ENCODE results near the gene GLRX. TPM values are rescaled to one million over a fixed set of nuclear protein-coding genes. Genes with fewer than 3 reads are reported as not detected.
"Not testable (repeated sequence)": the region's sequence is repeated elsewhere in the genome, so short reads cannot be mapped to it uniquely, and the experiment has no call there.

Gene GLRX, protein sequence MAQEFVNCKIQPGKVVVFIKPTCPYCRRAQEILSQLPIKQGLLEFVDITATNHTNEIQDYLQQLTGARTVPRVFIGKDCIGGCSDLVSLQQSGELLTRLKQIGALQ
- 119 and 152 TPM in 2 replicates for total RNA-seq (2012; rRNA removed)

DNA sequence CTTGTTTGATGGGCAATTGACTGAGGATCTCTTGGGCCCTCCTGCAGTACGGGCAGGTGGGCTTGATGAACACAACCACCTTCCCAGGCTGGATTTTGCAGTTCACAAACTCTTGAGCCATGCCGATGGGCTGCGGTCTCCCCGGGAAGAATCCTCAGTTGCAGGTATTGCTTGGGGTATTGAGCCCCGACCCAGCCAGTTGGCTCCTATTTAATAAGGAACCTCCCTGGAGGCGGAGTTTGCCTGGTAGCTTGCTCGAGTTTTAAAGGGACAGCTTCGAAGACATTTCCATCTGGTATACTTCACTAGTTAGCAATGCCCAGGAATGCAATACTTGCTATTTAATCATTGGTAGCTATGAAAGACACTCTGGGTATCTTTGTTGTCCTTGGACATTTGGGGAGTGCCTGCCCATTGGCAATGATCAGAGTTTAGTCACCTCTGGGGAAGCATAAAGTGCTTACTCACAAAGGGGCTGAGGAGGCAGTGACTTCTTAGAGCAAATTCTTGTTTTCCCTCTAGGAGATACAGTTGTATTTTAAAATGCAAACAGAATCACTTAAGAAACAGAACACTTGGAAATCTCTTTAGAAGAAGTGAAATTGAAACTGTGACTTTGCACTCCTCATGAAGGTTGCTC is at the start of gene GLRX:
Gene GLRX (minus strand): TSS at position 185 of the 640 bp plus-strand sequence. CDS start 64 bp downstream, at position 121.
- H3K4me3 ChIP-seq (ENCODE audit: low read length), result peak within 1 kb of the TSS; percentile 92
- H3K4me1 ChIP-seq (ENCODE audit: control insufficient read depth, insufficient read depth, low read length), result peaks cover 42% of the 10 kb centered on the region
- H3K27me3 ChIP-seq (ENCODE audit: control insufficient read depth, insufficient read depth, low read length), result no peaks in the 10 kb centered on the region
- peak within 1 kb of the TSS; percentile 90 for H3K9ac ChIP-seq (ENCODE audit: low read depth, low read length)
- H3K4me2 ChIP-seq (ENCODE audit: low read length), result peak within 1 kb of the TSS; percentile 97
- peaks cover 12% of the 10 kb centered on the region for H3K36me3 ChIP-seq (ENCODE audit: insufficient read depth, low read length)
- H3K9me3 ChIP-seq (replicated peaks; ENCODE audit: low read length), result no peaks in the 10 kb centered on the region

DNA sequence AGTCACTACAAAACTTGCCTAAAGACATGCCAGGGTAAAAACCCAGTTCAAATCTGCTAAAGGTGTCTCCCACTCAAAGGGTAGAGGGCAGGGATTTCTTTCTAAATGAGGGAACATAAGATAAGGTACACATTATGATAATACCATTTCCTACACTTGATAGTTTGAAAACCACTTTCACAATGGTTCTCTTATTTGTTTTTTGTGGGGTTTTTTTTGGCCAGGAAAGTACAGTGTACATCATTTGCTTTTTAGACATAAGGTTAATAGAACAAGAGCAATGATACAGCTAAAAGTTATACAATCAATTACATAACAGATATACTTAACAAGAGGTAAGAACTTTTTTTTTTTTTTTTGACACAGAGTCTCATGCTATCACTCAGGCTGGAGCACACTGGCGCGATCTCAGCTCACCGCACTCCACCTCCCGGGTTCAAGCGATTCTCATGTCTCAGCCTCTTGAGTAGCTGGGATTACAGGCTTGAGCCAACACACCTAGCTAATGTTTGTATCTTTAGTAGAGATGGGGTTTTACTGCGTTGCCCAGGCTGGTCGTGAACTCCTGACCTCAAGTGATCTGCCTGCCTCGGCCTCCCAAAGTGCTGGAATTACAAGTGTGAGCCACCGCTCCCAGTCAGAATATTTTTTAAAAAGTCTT is 48.8 kb upstream of the GLRX start:
- no peaks in the 10 kb centered on the region for H3K9me3 ChIP-seq (replicated peaks; ENCODE audit: low read length)
- H3K4me3 ChIP-seq (ENCODE audit: low read length), result no peak overlapping the region
- no peaks in the 10 kb centered on the region for H3K36me3 ChIP-seq (ENCODE audit: insufficient read depth, low read length)
- no peak overlapping the region for H3K9ac ChIP-seq (ENCODE audit: low read depth, low read length)
- no peaks in the 10 kb centered on the region for H3K27me3 ChIP-seq (ENCODE audit: control insufficient read depth, insufficient read depth, low read length)
- no peak overlapping the region for H3K4me2 ChIP-seq (ENCODE audit: low read length)
- peaks cover 31% of the 10 kb centered on the region for H3K4me1 ChIP-seq (ENCODE audit: control insufficient read depth, insufficient read depth, low read length)

DNA sequence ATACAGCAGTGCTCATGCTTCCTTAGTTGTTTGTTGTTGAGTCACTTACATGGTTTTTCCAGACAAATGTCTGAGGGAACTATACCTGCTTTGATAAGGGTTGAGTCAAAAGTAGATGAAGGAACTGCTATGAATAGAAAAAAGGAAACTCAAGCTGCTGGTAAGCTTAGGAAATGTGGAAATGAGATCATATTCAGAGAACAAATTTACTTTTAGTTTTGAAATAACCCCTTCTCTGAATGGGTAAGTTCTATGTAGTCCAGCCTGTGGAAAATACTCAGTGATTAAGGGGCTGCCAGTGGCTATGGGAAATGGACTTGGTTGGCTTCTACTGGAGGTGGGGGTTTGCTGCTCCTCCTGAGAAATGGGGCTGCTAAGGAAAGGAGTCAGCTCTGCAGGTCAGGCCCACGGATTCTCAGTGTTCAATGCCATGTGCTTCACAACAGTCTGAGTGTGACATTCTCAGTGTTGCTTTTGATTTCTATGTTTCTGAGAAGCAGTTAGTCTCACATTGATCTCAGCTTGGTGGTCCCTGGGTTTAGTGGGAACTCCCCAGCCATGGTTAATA is 47.7 kb upstream of the GLRX start:
- H3K9me3 ChIP-seq (replicated peaks; ENCODE audit: low read length), result no peaks in the 10 kb centered on the region
- H3K4me1 ChIP-seq (ENCODE audit: control insufficient read depth, insufficient read depth, low read length), result peaks cover 37% of the 10 kb centered on the region
- H3K4me2 ChIP-seq (ENCODE audit: low read length), result peak overlapping the region; percentile 15
- H3K9ac ChIP-seq (ENCODE audit: low read depth, low read length), result peak overlapping the region; percentile 26
- H3K4me3 ChIP-seq (ENCODE audit: low read length), result no peak overlapping the region
- H3K27me3 ChIP-seq (ENCODE audit: control insufficient read depth, insufficient read depth, low read length), result no peaks in the 10 kb centered on the region
- H3K36me3 ChIP-seq (ENCODE audit: insufficient read depth, low read length), result no peaks in the 10 kb centered on the region

GRCh38 chr5:95869173-95869855 is 46.8 kb upstream of the GLRX start:
- H3K27me3 ChIP-seq (ENCODE audit: control insufficient read depth, insufficient read depth, low read length); H3K9me3 ChIP-seq (replicated peaks; ENCODE audit: low read length); H3K9ac ChIP-seq (ENCODE audit: low read depth, low read length); H3K4me3 ChIP-seq (ENCODE audit: low read length); H3K4me2 ChIP-seq (ENCODE audit: low read length); H3K36me3 ChIP-seq (ENCODE audit: insufficient read depth, low read length): not testable (repeated sequence)
- peaks cover 46% of the 10 kb centered on the region for H3K4me1 ChIP-seq (ENCODE audit: control insufficient read depth, insufficient read depth, low read length)

- Histone ChIP-seq H3K9ac (ENCODE audit: low read depth, low read length) (no peak overlapping the region), H3K9me3 (replicated peaks; ENCODE audit: low read length) (no peaks in the 10 kb centered on the region), H3K4me2 (ENCODE audit: low read length) (no peak overlapping the region), H3K36me3 (ENCODE audit: insufficient read depth, low read length) (no peaks in the 10 kb centered on the region), H3K4me3 (ENCODE audit: low read length) (no peak overlapping the region), H3K4me1 (ENCODE audit: control insufficient read depth, insufficient read depth, low read length) (peaks cover 56% of the 10 kb centered on the region), H3K27me3 (ENCODE audit: control insufficient read depth, insufficient read depth, low read length) (no peaks in the 10 kb centered on the region)
Measured at GRCh38 chr5:95868136-95868535, 45.6 kb upstream of the GLRX start.

GRCh38 chr5:95866435-95867040 is 44.0 kb upstream of the GLRX start:
- no peaks in the 10 kb centered on the region for H3K27me3 ChIP-seq (ENCODE audit: control insufficient read depth, insufficient read depth, low read length)
- H3K4me2 ChIP-seq (ENCODE audit: low read length), result no peak overlapping the region
- no peak overlapping the region for H3K4me3 ChIP-seq (ENCODE audit: low read length)
- H3K4me1 ChIP-seq (ENCODE audit: control insufficient read depth, insufficient read depth, low read length), result peaks cover 72% of the 10 kb centered on the region
- H3K9ac ChIP-seq (ENCODE audit: low read depth, low read length), result peak overlapping the region; percentile 22
- no peaks in the 10 kb centered on the region for H3K36me3 ChIP-seq (ENCODE audit: insufficient read depth, low read length)
- H3K9me3 ChIP-seq (replicated peaks; ENCODE audit: low read length), result no peaks in the 10 kb centered on the region

- Histone ChIP-seq H3K36me3 (ENCODE audit: insufficient read depth, low read length) (no peaks in the 10 kb centered on the region), H3K4me2 (ENCODE audit: low read length) (no peak overlapping the region), H3K27me3 (ENCODE audit: control insufficient read depth, insufficient read depth, low read length) (no peaks in the 10 kb centered on the region), H3K4me1 (ENCODE audit: control insufficient read depth, insufficient read depth, low read length) (peaks cover 70% of the 10 kb centered on the region), H3K9ac (ENCODE audit: low read depth, low read length) (peak overlapping the region; percentile 7), H3K4me3 (ENCODE audit: low read length) (no peak overlapping the region), H3K9me3 (replicated peaks; ENCODE audit: low read length) (no peaks in the 10 kb centered on the region)
Measured at GRCh38 chr5:95864944-95865504, 42.5 kb upstream of the GLRX start.

- peak overlapping the region; percentile 7 for H3K9ac ChIP-seq (ENCODE audit: low read depth, low read length)
- no peak overlapping the region for H3K4me2 ChIP-seq (ENCODE audit: low read length)
- peaks cover 70% of the 10 kb centered on the region for H3K4me1 ChIP-seq (ENCODE audit: control insufficient read depth, insufficient read depth, low read length)
- no peaks in the 10 kb centered on the region for H3K9me3 ChIP-seq (replicated peaks; ENCODE audit: low read length)
- no peaks in the 10 kb centered on the region for H3K36me3 ChIP-seq (ENCODE audit: insufficient read depth, low read length)
- no peaks in the 10 kb centered on the region for H3K27me3 ChIP-seq (ENCODE audit: control insufficient read depth, insufficient read depth, low read length)
- no peak overlapping the region for H3K4me3 ChIP-seq (ENCODE audit: low read length)
Measured at GRCh38 chr5:95864456-95864855, 41.9 kb upstream of the GLRX start.

- no peaks in the 10 kb centered on the region for H3K27me3 ChIP-seq (ENCODE audit: control insufficient read depth, insufficient read depth, low read length)
- peak overlapping the region; percentile 0 for H3K4me3 ChIP-seq (ENCODE audit: low read length)
- H3K4me1 ChIP-seq (ENCODE audit: control insufficient read depth, insufficient read depth, low read length), result peaks cover 73% of the 10 kb centered on the region
- H3K9ac ChIP-seq (ENCODE audit: low read depth, low read length), result peak overlapping the region; percentile 80
- no peaks in the 10 kb centered on the region for H3K36me3 ChIP-seq (ENCODE audit: insufficient read depth, low read length)
- H3K9me3 ChIP-seq (replicated peaks; ENCODE audit: low read length), result no peaks in the 10 kb centered on the region
- peak overlapping the region; percentile 51 for H3K4me2 ChIP-seq (ENCODE audit: low read length)
Measured at GRCh38 chr5:95863383-95863757, 40.8 kb upstream of the GLRX start.

DNA sequence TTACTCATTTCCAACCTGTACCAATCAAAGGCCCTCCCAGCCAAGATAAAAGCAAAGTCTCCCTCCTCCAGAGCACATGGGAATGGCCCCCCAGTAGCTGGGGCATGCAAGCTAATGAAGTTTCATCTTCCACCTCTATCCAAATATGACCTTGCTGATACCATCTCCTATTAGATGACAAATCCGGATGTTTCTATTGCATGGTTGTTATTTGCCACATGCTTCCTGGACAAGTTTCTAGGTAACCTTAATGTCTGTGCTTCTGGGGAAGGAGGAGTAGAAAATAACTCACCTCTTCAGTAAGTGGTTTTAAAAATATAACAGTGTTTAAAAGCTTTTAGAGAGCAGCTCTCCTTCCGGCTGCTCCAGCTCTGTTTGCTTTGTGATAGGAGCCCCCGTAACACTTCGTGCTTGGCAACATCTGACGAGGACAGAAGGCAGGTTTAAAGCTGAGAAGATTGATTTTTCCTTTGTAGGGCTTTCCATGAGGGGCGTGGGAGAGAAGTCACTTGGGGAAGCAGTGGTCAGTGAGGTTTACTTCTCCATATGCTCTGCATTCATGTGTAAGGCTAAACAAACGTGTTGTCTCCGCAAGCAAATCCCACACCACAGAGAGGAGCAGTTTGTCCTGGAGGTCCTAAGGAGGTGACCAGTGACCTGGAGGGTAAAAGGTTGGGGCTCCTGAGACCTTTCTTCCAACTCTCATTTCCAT is 40.3 kb upstream of the GLRX start:
- H3K27me3 ChIP-seq (ENCODE audit: control insufficient read depth, insufficient read depth, low read length), result no peaks in the 10 kb centered on the region
- H3K36me3 ChIP-seq (ENCODE audit: insufficient read depth, low read length), result no peaks in the 10 kb centered on the region
- peak overlapping the region; percentile 51 for H3K4me2 ChIP-seq (ENCODE audit: low read length)
- H3K9ac ChIP-seq (ENCODE audit: low read depth, low read length), result peak overlapping the region; percentile 80
- peak overlapping the region; percentile 0 for H3K4me3 ChIP-seq (ENCODE audit: low read length)
- no peaks in the 10 kb centered on the region for H3K9me3 ChIP-seq (replicated peaks; ENCODE audit: low read length)
- peaks cover 78% of the 10 kb centered on the region for H3K4me1 ChIP-seq (ENCODE audit: control insufficient read depth, insufficient read depth, low read length)
